ENCODE data around the gene CAPN5. TPM values are rescaled to one million over a fixed set of nuclear protein-coding genes. Genes with fewer than 3 reads are reported as not detected.

Gene CAPN5
- polyA plus RNA-seq, 2 of the 4 experiments (the other 2 are of a cell fraction) = 9.4 to 12.9 TPM

- ChIA-PET POLR2A (no interaction called here), CTCF (interaction anchor here (0.9 to 3.1 kb wide), 3 partner anchors 26 to 395 kb away, joined by 3 to 17 read pairs (median 6); partner anchors contain the start of gene MYO7A)
- WGBS (ENCODE audit: missing lambda C conversion rate) = 57% methylated on average over 17 of the region's 20 CpGs
Measured at GRCh38 chr11:77153276-77154185, 86.8 kb downstream of the CAPN5 start.

GRCh38 chr11:77154381-77155081 is 87.8 kb downstream of the CAPN5 start:
- Histone ChIP-seq H3K4me2 (no peak overlapping the region), H3K27ac (no peak overlapping the region), H3K9me3 (no peaks in the 10 kb centered on the region), H3K4me3 (no peak overlapping the region), H3K4me1 (no peaks in the 10 kb centered on the region)
- 64% methylated on average over 6 of the region's 10 CpGs for WGBS (ENCODE audit: missing lambda C conversion rate)
- ChIA-PET CTCF (interaction anchor here (1.2 to 3.1 kb wide), 5 partner anchors 10 to 394 kb away, joined by 4 to 17 read pairs (median 5); partner anchors contain the start of gene MYO7A), POLR2A (no interaction called here)
- ATAC-seq = no peak
- DNase-seq (ENCODE audit: low read depth in 1 of 2, low spot score in 1 of 2) = no peak
- TF ChIP-seq USF2 (IDR thresholded peaks at IDR 0.05) = no peak
- no peak for TF ChIP-seq EP300 (IDR thresholded peaks at IDR 0.05)
- TF ChIP-seq NFE2L2 (conservative IDR thresholded peaks at IDR 0.05; ENCODE audit: low read length) = no peak
- TF ChIP-seq HOXB13 (CRISPR knock-in tag; IDR thresholded peaks at IDR 0.05; ENCODE audit: low read depth) = no peak
- no peak for TF ChIP-seq MAFK (IDR thresholded peaks at IDR 0.05; ENCODE audit: partially characterized antibody)
- no peak for FAIRE-seq

More at GRCh38 chr11:77153276-77154185, 86.8 kb downstream of the CAPN5 start:
- H3K4me2 ChIP-seq = no peak overlapping the region
- H3K27ac ChIP-seq = no peak overlapping the region
- H3K4me3 ChIP-seq = no peak overlapping the region
- FAIRE-seq = no peak
- no peaks in the 10 kb centered on the region for H3K4me1 ChIP-seq
- no peak for TF ChIP-seq NPAS2 (CRISPR knock-in tag; IDR thresholded peaks at IDR 0.05; ENCODE audit: borderline replicate concordance)
- TF ChIP-seq NFE2L2 (conservative IDR thresholded peaks at IDR 0.05; ENCODE audit: low read length) = no peak
- TF ChIP-seq CHD2 (IDR thresholded peaks at IDR 0.05; ENCODE audit: low read length, partially characterized antibody) = no peak
- no peak for TF ChIP-seq ELK1 (IDR thresholded peaks at IDR 0.05; ENCODE audit: low read depth, low read length)
- TF ChIP-seq RFX5 (IDR thresholded peaks at IDR 0.05) = no peak
- TF ChIP-seq USF2 (IDR thresholded peaks at IDR 0.05) = no peak
- no peak for TF ChIP-seq HDAC2 (IDR thresholded peaks at IDR 0.05)
- no peak for TF ChIP-seq ZC3H11A (IDR thresholded peaks at IDR 0.05)
- TF ChIP-seq ZNF302 (CRISPR knock-in tag; IDR thresholded peaks at IDR 0.05) = no peak
- no peak for TF ChIP-seq CBX2 (IDR thresholded peaks at IDR 0.05; ENCODE audit: borderline replicate concordance, low read depth)
- DNase-seq (ENCODE audit: low read depth in 1 of 2, low spot score in 1 of 2) = no peak
- ATAC-seq = no peak
- H3K9me3 ChIP-seq = no peaks in the 10 kb centered on the region

GRCh38 chr11:77155082-77155475 is 88.3 kb downstream of the CAPN5 start:
- no peak for DNase-seq (ENCODE audit: low read depth in 1 of 2, low spot score in 1 of 2)
- no peak for TF ChIP-seq HEYL (CRISPR knock-in tag; IDR thresholded peaks at IDR 0.05)
- no peak for TF ChIP-seq CEBPB (IDR thresholded peaks at IDR 0.05)
- TF ChIP-seq USF2 (IDR thresholded peaks at IDR 0.05) = no peak
- no peak for TF ChIP-seq RAD21 (conservative IDR thresholded peaks at IDR 0.05 in 1 of 2, IDR thresholded peaks at IDR 0.05 in 1 of 2)
- TF ChIP-seq ZSCAN20 (CRISPR knock-in tag; IDR thresholded peaks at IDR 0.05) = no peak
- no peak for TF ChIP-seq HOXB5 (CRISPR knock-in tag; IDR thresholded peaks at IDR 0.05)
- TF ChIP-seq KDM1A (IDR thresholded peaks at IDR 0.05; ENCODE audit: low read depth) = no peak
- TF ChIP-seq EHF (CRISPR knock-in tag; IDR thresholded peaks at IDR 0.05) = no peak
- TF ChIP-seq HMGXB4 (CRISPR knock-in tag; IDR thresholded peaks at IDR 0.05; ENCODE audit: borderline replicate concordance) = no peak
- TF ChIP-seq TP53 (CRISPR knock-in tag; IDR thresholded peaks at IDR 0.05) = no peak
- no peak for TF ChIP-seq SMC3 (IDR thresholded peaks at IDR 0.05)
- no peak for TF ChIP-seq KDM5A (IDR thresholded peaks at IDR 0.05)
- Histone ChIP-seq H3K4me2 (no peak overlapping the region), H3K9me3 (no peaks in the 10 kb centered on the region), H3K4me1 (no peaks in the 10 kb centered on the region), H3K27ac (no peak overlapping the region), H3K4me3 (no peak overlapping the region)
- WGBS (ENCODE audit: missing lambda C conversion rate) = 79% methylated on average over 3 of the region's 4 CpGs
- no peak for FAIRE-seq
- ChIA-PET CTCF (interaction anchor here (1.2 to 3.1 kb wide), 5 partner anchors 10 to 40 kb away, joined by 4 to 17 read pairs (median 5); partner anchors contain the start of gene MYO7A), POLR2A (no interaction called here)
- ATAC-seq = no peak
